ENCODE measurements around the gene ATP9B.
"Not testable (repeated sequence)": the region's sequence is repeated elsewhere in the genome, so short reads cannot be mapped to it uniquely, and the experiment has no call there.

The ATP9B gene

DNA sequence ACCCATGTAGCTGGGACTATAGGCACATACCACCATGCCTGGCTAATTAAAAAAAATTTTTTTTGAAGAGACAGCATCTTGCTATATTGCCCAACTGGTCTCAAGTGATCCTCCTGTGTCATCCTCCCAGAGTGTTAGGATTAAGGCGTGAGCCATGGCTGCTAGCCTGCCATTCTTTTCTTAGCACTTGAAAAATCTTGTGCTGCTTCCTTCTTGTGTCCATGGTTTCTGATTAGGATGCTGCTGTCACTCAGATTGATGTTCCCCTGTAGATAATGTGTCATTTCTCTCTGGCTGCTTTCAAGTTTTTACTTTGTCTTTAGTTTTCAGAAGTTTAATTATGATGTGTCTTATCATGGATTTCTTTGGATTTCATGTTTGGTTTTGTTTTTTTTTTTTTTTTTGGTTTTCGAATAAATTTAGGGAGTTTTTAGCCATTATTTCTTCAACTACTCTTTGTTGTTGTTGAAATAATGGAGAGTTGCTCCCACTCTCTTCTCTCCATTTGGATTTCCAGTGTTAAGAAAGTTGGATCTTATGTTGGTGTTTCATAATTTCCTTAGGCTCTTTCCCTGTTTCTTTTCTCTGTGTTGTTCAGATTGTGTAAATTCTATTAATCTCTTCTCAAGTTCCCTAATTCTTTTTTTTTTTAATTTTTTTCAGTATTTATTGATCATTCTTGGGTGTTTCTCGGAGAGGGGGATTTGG, 2.5 kb downstream of the ATP9B start:
- DNase-seq (ENCODE audit: low read depth) = no peak

DNA sequence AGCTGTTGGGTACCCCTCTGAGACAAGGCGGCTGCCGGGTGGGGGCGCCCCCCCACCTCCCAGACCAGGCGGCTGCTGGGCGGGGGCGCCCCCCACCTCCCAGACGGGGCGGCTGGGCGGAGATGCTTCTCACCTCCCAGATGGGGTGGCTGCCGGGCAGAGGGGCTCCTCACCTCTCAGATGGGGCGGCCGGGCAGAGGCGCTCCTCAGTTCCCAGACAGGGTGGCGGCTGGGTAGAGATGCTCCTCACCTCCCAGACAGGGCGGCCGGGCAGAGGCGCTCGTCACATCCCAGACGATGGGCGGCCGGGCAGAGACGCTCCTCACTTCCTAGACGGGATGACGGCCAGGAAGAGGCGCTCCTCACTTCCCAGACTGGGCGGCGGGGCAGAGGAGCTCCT, 3.5 kb downstream of the ATP9B start:
- not testable (repeated sequence) for DNase-seq (ENCODE audit: low read depth)

DNA sequence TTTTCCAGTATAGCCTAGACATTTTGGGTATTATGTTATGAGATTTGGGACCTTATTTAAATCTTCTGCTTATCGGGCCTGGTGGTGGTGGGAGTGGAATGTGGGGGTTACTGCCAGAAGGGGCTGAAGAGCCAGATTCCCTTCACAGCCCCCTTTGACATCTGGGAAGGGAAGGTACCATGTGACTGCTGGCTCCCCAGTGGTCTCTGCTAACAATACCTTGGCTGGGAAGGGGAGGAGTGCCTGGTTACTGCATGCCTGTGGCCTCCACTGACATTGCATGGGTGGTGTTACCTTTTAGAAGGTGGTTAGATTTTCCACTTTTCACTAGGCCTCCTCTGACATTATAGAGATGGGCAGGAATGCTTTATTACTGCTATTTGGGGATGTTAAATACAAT, 8.0 kb downstream of the ATP9B start:
- DNase-seq (ENCODE audit: low read depth) = no peak

DNA sequence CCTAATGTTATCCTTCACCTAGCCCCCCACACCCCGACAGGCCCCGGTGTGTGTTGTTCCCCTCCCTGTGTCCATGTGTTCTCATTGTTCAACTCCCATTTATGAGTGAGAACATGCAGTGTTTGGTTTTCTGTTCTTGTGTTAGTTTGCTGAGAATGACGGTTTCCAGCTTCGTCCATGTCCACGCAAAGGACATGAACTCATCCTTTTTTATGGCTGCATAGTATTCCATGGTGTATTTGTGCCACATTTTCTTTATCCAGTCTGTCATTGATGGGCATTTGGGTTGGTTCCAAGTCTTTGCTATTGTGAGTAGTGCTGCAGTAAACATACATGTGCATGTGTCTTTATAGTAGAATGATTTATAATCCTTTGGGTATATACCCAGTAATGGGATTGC, 9.6 kb downstream of the ATP9B start:
- DNase-seq (ENCODE audit: low read depth) = not testable (repeated sequence)

DNA sequence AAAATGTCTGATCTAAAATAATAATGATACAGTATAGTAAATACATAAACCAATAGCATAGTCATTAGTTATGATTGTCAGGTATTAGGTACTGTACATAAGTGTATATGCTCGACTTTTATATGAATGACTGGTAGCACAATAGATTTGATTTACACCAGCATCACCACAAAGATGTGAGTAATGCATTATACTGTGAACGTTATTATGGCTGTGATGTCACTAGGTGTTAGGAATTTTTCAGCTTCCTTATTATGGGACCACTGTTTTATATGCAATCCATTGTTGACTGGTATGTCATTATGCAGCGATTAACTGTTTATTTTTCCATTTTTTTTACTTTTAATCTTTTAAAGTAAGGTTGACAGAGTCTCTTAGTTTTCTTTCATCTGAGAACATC, 23.7 kb downstream of the ATP9B start:
- no peak for DNase-seq (ENCODE audit: low read depth)

DNA sequence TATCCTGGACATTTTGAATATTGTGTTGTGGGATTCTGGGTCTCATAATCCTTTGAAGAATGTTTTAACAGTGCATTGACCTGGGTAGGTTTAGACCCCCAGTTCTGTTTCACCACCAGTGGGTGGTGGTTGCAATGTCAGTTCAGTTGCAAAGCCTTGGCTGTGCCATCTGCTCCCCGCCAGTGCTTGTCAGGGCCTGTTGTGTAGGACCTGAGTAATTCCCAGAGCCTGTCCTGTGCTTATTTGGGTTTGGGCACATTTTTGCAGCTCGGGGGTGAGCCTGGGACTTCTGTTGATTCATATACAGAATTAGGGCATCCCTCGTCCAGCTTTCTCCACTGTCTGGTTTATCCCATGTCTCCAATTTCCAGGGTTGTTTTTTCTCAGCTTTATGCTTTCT, 24.8 kb downstream of the ATP9B start:
- no peak for DNase-seq (ENCODE audit: low read depth)

DNA sequence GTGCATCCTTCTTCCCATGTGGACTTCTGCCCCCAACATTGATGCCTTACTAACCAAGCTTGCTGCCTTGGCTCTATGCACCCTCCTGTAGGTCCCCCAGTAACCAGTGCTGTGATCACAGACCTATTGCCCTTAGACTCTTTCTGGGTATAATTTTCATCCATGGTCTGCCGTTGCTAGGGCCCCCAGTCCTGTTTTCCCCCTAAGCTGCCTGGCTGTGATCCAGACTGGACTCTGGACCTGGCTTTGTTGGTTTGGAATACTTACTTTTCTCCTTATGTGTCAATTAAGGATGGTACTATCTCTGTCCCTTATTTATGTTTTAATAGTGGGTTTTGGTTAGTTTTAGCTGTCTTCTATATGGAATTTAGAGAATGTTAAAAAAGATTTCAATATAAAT, 26.0 kb downstream of the ATP9B start:
- no peak for DNase-seq (ENCODE audit: low read depth)

DNA sequence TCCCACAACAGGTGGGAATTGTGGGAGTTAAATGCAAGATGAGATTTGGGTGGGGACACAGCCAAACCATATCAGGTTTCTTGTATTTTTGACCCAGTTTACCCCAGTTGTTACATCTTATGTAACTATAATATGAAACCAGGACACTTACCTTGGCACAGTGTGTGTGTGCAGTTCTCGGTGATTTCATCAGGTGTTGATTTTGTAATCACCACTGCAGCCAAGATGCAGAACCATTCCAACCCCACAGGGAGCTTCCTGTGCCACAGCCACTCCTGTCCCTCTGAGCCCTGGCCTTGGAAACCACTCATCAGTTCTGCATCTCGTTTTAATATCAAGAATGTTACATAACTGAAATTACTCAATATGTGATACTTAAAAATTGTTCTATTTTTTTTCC, 31.8 kb downstream of the ATP9B start:
- DNase-seq (ENCODE audit: low read depth) = no peak

DNA sequence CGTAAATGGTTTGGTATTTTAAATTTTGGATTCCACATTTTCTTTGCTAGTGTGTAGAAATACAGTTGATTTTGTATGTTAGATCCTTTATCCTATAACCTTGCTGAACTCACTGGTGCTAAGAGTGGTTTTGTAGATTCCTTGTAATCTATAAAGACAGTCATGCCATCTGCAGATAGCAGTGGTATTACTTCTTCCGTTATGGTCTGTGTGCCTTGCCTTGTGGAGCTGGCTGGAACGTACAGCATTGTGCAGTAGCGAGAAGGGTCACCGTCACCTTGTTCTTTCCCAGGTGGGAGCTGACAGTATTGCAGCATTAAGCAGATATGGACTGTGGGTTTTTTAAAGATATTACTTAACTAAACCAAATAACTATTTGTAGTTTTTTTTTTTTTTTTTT, 33.7 kb downstream of the ATP9B start:
- no peak for DNase-seq (ENCODE audit: low read depth)

DNA sequence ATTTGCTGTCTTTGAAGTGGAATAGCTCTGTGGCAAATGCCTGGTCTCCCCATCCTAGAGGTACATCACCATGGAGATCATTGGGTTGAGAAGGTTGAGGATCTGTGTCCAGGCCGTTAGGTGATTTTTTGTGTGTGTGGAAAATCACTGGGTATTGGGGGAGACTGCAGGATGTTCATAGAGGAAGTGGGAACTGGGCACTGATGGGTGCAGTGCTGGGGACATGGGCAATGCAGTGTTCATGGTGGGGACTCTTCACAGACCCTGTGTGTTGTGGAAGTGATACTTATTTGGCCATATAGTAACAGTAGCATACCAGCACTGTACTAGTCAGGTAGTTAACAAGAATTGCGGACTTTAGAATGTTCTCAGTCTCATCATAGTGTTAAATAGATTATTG, 34.9 kb downstream of the ATP9B start:
- DNase-seq (ENCODE audit: low read depth) = no peak

DNA sequence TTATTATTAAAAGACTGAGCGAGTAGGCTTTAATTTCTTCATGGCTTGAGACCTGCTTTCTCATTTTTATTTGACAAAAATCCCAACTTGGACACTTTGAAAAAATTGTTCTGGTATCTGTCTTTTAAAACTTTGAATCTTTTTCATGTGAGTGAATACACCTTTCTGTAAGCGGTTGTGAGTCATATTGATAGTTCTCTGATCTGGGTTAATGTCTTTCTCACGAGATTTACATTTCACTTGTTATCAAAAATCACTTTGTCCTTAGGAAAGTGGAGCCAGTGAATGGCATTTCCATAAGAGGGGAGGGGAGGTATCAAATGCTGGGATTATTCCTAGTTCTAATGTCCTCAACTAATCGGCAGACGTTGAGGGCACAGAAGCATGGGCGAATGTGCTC, 36.3 kb downstream of the ATP9B start:
- no peak for DNase-seq (ENCODE audit: low read depth)

DNA sequence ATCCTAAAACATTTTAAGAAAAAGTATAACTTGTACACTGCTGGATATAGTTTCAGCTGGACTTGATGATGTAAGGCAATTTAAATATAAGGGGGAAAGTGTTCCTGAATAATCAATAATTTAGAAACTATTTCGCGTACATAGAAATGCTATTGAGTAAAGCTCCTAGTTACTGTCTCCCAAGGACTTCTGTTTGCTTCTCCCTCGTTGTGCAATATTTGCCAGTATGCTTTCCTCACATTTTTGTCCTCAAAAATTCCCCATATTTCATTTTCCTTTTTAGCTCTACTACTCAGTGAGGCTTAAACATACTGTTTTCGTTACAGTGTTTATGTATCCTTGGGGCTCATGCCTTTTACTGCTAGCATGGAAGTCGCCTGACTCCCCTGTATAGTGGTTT, 36.9 kb downstream of the ATP9B start:
- peak; percentile 44 for DNase-seq (ENCODE audit: low read depth)

DNA sequence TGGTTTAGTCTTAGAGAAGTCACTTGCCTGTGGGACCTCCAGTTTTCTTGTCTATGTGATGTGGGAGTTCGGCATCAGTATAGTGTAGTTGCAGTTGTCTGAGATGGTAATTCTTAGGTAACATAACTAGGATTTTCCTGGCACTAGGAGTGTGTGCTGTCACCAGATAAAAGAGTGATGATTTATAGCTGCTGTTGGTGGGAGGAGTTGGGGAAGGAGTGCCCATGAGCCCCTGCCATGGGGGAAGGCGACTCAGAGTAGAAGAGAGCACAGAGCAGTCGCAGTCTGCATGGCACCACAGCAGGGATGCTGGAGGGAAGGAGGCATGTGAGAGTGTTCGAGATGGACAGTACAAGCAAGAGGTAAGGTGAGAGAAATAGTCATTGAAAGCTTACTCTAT, 38.7 kb downstream of the ATP9B start:
- DNase-seq (ENCODE audit: low read depth) = no peak

DNA sequence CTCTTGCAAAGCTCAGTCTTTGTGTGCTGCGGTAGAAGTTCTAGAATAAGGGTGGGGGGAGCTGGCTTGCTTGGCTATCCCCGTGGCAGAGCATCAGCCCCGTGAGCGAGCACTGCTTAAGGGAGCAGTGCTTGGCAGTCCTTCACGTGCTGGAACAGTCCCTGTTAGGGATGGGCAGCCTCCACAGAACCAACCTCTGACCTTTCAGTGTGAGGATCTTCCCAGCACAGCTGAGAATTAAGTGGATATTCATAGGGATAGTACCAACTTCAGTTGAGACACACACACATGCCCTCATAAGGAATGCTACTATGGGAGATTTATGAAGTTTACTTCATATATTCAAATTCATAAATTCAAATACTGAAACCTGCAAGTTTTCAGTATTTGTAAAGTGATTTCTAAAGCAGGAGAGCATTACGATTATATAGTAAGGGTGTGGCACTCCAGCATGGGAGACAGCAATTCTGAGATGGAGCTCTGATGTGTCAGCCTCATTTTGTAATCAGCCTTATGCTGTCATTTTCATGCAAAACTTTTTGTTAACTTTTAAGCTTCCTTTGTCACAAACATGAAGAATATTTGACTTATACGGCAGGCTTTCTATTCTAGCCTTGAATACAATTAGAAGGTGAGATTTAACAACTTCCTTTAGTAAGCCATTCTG, 39.5 kb downstream of the ATP9B start:
- no peak for DNase-seq (ENCODE audit: low read depth)

DNA sequence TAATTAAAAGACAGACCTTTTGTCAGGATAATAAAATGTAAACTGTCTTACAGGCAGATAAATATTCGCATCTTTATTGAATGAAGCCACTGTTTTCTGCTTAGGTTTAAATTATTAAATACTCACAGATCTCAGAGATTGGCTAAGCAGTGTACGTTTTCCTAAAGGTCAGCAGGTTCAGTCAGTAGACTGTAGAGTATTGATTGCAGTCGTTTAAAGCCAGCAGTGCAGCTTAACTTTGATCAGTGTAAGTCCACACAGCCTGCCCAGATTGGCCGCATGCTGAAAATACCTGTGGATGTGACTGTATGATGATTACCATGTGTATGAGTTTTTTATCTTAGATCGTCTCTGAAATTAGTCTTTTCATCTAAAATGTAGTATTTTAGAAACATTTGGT, 42.3 kb downstream of the ATP9B start:
- DNase-seq (ENCODE audit: low read depth) = no peak

DNA sequence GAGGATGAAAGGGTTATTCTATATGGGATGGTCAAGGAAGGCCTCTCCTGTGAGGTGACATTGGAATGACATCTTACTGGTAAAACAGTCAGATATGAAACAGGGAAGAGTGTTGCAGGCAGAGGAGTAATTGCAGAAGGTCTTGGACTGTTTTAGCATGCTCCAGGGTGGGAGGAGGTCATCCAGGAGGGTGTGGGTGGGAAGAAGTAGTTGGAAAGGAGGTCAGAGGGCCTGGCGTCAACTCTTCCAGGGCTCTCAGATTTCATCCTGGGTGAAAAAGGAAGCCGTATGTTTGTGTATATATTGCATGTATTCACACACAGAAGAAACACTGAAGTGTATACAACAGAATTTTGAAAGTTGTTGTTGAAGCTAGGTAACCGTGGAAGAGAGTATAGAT, 48.2 kb downstream of the ATP9B start:
- DNase-seq (ENCODE audit: low read depth) = no peak

DNA sequence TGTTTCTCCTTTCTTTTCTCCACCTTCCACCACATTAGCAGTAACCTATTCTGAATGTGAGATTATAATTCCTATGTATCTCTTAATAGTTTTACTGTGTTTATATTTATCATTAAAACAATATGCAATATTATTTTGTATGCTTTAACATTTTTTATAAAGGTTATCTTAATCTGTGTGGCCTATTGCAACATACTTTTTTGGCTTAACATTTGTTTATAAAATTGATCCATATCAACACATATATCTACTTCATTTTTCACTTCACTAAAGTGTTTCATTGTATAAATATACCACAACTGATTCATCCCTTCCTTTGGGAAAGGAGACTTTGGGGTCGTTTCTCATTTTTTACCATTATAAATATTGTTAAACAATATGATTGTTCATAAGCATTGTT, 48.6 kb downstream of the ATP9B start:
- no peak for DNase-seq (ENCODE audit: low read depth)

DNA sequence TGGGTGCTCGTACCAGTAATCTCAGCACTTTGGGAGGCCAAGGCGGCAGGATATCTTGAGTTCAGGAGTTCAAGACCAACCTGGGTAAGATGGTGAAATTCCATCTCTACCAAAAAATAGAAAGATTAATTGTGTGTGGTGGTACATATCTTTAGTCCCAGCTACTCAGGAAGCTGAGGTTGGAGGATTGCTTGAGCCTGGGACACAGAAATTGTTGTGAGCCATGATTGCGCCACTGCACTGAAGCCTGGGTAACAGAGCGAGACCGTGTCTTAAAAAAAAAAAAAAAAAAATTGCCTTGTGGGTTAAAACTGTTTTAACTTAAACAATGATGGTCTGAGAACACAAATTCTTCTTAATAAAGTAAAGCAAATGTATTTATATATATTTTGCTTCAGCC, 49.6 kb downstream of the ATP9B start:
- DNase-seq (ENCODE audit: low read depth) = peak; percentile 59

DNA sequence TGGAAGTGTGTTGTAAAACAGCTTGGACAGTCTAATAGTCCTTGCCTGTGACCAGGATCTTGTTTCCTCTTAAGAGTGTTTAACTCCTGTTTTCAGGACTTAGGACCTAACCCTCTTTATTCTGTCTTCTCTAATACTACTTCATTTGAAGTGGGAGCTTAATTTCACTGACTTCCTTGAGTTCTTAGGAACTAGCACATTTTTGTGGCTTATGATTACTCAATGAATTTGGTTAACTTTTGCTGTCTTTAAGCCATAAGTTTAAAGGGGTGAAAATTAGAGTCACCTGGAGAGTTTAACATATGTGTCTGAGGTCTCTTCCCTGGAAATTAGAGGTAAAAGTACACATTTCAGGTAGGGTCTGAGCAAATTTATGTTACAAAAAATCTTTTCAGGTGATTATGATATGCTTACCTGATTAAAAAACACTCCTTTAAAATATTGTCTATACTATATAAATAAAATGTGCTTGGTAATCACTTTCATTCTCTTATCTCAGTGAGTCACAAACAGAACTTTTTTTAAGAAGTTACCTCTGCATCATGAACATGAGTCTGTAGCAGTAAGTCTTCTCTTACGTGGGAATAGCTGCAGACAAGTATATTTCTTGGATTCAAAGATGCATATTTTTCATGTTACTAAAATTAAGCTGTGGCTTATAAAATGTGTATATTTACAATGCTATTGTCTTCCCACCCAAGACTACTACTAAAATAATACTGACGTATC, 52.7 kb downstream of the ATP9B start:
- peak; percentile 63 for DNase-seq (ENCODE audit: low read depth)

DNA sequence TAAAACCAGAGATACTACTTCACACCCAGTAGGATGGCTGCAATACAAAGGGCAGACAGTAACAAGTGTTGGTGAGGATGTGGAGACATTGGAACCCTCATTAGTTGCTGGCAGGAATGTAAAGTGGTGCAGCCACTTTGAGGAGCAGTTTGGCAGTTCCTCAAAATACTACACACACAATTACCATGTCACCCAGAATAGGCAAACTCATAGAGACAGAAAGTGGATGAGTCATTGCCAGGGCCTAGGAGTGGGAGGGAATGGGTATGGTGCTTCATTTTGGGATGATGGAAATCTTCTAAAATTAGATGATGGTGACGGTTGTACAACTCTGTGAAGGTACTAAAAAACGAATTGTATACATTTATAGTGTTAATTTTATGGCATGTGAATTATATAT, 54.8 kb downstream of the ATP9B start:
- no peak for DNase-seq (ENCODE audit: low read depth)

DNA sequence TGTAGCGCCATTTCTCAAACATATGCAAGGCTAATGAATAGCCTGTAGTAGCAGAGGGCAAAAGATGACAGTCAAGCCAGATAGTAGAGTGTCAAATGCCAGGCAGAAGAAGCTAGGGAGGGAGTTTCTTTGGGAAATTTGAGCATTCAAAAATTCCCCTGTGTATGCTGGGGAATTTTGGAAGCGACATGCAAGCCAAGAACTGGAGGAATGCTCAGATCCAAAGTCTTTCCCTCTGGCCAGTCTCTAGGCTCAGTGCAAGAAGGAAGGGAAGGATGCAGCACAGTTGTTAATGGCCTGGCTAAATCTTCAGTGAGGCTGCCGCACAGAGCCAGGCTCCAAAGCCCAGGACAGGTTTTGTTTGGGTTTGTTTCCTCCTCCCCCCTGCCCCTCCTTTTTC, 59.9 kb downstream of the ATP9B start:
- DNase-seq (ENCODE audit: low read depth) = no peak

DNA sequence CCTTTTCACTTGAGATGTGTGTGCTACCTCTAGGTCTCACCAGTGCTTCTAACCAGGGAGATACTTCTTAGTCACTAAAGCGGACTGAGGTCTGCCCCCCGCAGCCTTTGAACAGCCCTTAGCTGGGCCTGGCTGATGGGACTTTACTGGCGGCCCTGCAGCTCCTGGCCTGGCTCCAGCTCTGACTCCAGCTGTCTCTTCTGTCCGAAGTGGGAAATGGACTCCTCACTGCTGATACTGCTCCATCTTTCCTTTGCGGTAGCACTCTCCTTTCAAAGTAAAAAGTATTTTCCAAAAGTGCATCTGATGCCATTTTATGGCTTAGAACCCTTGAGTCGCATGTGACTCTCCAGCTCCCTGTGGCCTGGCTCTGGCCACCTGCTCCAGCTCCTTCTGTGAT, 64.5 kb downstream of the ATP9B start:
- no peak for DNase-seq (ENCODE audit: low read depth)

DNA sequence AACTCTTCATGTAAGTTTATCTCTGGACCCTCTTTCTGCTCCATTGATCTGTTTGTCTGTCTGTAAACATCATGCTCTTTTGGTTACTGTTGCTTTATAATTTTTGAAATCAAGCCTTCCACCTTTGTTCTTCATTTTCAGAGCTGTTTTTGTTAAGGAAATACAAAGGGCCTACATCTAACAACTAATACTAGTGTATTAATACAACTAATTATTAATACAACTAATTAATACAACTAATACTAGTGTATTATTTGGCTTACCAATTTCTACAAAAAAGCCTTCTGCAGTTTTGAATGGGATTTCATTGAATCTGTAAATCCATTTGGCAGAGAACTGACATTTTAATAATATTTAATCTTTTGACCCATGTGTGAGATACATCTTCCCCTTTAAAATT, 66.7 kb downstream of the ATP9B start:
- DNase-seq (ENCODE audit: low read depth) = no peak

DNA sequence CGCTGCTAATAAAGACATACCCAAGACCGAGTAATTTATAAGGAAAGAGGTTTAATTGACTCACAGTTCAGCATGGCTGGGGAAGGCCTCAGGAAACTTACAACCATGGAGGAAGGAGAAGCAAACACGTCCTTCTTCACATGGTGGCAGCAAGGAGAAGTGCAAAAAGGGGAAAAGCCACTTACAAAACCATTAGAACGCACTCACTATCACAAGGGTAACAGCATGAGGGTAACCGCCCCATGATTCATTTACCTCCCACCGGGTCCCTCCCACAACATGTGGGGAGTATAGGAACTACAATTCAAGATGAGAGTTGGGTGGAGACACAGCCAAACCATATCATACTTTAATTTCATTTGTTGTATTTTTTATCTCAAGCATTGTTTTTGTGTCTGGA, 67.5 kb downstream of the ATP9B start:
- DNase-seq (ENCODE audit: low read depth) = peak; percentile 7

Measured in amniotic epithelial cell (primary cell).